Pons (tissue), 1 donor: ENCODE measurements around the gene MEGF6.

Experiments
- DNase-seq: peaks from one replicate; pipeline ENCODE4 v3.0.0-alpha.2; 2016; ENCODE audit warnings: low spot score

Gene MEGF6

DNA sequence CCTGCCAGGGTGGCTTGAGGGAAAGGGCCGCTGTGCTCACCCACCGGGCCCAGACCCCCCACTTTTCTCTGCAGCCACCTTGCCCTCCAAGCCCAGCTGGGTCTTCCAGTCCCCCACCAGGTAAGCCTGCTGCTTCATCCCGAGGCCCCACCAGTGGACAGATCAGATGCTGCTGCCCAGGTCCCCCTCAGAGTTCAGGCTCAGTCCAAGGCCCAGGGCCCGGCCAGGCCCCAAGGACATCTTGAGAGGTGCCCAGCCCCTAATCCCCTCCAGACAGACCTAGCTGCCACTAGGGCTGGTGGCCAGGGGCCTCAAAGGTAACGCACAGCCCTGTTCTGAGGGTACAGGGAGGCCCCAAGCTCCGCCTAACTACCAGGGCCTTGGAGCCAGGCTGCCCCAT is 58.6 kb downstream of the MEGF6 start:
- no peak for DNase-seq

DNA sequence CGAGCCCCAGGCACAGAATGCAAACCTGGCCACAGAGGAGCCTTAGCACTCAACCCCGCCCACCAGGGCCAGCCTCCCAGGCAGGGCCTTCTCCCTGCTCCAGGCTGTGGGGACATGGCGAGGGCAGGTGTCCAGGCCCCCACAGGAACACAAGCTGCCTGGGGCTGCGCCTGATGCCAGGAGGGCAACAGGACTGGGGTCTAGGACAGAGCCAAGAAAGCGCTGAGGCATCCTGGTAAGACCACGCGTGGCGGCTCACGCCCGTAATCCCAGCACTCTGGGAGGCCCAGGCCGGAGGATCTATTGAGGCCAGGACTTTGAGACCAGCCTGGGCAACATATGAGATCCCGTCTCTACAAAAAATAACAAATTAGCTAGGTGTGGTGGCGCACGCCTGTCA is 59.1 kb downstream of the MEGF6 start:
- DNase-seq = no peak

DNA sequence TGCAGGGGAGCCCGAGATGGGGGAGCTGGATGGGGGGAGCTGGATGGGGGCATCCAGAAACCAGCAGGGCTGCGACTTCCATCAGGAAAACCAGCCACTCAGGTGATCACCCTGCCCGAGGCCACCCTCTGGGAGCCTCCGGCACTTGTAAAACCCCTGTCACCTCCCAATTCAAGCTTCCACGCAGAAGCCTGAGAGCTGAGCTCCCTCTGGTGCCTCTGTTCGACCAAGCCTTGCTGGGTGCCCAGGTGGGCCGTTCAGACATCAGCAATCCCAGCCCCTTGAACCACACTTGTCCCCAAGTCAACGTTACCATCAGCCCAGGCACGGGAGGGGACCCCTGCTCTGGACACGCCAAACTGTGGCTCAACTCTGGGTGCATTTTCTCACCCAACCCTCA is 59.6 kb downstream of the MEGF6 start:
- no peak for DNase-seq

DNA sequence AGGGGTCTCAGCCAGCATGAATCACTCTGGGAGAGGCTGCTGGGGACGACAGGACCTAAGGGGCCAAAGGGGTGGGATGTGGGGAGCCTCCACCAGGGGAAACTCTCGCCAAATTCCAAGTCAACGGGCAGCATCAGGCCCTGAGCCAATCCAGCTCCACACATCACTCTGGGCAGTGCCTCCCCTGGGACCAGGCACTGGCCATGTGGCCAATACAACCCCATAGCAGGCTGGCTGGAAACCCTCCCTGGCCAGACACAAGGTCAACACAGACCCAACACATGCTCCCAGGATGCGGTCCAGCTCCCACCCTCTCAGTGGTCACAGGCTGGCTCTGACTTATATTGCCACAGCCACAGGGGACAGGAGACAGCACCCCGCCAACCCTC is 60.0 kb downstream of the MEGF6 start:
- no peak for DNase-seq

DNA sequence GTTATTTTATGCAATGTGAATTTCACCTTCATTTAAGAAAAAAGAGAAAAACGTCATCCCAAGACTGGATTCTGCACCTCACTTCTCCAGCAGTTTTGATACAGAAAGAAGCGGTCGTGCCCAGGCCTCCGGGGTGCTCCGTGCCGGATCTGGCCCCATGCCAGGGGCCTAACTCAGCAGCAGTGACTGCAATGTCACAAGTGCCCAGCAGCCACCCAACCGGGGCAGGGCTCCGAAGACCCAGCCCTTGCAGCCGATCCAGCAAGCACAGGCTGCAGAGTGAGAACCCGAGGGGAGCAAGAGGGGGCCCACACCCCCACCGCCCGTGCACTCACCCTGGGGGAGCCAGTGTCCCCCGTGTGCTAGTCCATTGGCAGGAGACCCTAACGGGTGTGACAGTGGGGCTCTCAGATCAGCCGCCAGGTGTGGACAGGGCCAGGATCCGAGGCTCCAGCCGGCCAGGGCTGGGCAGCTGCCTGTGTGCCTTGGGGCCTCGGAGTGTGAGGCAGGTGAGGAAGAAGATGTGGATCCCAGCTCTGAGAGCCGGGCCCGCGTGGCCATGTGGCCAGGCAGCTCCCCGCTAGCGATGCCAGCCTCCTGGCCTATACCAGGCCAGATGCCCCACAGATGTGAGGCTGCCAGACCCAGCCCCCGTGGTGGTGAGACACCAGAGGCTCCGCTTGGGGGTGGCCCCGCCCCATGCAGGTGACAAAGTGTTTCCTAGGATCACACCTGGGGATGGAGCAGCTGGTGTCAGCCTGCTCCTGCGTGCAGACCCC is 60.6 kb downstream of the MEGF6 start:
- DNase-seq = no peak

DNA sequence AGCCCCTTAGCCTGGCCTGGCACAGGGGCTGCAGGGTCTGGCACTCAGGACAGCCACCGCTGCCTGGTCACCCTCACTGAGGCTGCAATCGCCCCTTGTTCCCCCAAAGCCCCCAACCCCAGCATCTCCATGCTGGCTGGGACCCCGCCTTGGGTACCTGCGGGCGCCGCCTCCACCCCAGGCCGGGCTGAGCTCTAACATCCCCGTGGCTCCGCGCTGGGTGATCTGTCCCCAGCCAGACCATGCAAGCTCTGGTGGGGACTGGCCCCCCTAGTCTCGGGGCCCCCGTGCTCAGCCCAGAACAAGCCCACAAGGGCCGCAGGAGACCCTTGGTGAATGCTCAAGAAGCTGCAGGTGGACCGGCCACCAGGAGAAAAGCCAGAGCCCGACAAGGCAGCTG is 62.4 kb downstream of the MEGF6 start:
- DNase-seq = no peak

DNA sequence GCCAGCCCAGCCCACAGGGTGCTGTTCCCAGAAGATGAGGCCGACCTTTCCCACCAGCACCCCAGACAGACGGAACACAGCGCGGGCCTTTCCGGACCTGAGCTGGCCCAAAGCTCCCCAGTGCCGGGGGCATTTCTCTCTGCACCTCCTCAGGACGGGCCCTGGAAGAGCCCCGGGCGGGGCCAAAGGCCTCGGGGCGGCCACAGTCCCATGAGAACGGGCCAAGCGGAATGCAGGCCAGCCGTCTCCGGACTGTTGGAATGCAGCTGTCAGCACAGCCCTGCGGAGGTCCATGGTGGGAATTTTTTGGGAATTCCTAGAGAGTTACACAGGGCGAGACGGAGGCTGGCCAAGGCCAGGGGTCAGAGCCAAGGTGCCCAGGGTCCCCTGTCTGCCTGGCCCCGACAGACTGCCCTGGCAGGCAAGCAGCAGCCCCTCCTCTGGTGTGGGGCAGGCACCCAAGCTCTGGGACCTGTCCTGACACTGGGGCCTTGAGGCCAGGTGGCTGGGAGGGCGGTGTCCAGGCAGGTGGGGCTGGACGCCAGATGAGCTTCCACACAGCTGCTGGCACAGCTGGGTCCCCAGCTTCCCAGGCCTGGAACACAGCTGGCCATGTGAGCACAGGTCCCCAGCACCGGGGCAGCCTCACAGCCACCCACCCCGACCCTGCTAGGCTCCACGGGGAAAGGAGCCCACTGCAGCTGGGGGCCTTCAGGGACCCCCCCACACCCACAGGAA is 63.0 kb downstream of the MEGF6 start:
- no peak for DNase-seq

DNA sequence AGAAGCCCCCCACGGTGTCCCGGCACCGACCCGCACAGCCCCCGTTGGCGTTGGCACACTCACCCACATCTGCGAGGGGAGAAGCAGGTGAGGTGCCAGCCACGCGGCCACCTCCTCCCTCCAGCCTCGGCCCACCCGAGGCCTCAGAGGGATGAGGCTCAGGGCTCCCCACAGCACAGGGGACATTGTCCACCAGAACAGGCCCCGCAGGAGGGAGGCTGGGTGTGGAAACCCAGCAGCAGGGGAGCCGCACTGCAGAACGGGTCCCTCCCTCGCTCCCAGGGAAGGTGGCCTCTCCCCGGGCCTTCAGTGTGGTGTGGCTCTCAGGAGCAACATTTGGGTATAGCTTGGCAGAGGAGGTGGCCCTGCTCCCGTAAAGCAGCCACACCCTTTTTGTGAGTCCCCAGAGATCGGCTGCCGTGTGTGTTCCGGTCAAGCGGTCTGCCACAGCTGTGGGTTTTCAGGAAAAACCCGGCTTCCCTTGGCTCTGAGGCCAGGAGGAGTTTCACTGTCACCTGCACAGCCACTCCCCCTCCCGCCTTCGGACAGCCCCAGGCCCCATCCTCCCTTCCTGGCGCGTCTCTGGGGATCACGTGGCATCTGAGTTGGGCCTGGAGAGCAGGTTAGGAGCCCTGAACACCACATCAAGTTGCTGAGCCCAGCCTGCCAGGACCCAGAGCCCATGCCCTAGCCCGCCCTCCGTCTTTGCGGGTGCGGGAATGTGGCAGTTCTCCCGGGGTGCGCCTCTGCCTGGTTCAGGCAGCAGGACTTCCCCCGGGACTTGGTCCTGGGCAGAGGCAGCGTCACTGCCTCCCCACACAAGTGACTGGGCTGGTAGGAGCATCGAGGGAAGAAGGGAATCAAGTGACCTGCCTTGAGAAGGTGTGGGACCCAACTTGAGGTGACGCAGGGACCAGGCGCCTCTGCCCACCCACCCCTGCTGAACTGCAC is 64.0 kb downstream of the MEGF6 start:
- DNase-seq = no peak

DNA sequence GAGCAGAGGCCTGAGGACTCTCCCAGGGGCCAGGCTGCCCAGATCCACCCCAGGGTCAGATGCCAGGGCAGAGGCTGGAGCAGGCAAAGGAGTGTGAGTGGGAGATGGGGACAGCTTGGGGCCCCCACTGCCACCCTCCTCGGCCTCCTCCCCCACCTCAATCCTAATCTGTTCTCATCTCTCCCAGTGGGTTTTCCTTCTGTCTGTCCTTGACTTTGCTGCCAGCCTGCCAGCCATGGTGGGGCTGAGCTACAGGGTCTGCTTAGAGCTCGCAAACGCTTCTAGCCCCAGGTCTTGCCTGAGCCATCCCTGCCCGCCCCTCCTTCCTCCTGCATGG is 65.3 kb downstream of the MEGF6 start:
- DNase-seq = no peak

DNA sequence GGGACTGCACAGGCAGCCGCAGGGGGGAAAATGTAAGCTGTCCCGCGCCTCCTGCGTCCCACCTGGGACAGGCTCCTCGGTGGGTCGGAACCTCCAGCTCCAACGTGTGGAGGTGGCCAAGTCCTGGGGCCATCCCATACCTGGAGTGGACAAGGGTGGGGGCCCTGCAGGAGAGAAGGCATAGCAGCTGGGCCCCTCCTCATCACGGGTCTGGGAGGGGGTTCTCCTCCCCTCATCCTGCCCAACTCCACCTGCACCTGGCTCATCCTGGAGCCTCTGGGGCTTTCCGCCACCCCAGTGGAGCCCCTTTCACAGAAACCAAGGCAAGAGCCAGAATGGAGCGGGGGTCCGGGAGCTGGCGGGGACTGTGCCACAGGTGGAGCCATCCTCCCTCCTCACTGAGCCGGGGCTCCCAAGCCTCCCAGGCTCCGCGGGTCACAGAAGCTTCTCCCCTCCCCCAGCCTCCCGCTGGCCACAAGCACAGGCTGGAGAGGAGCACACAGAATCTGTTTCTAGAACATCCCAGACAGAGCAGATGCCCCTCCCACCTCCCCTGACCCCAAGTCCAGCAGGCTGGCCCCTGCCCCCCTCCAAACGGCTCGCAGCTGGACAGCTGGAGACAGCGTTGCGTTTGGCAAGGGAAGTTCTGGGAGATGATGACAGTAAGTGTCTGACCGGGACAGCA is 65.8 kb downstream of the MEGF6 start:
- no peak for DNase-seq

DNA sequence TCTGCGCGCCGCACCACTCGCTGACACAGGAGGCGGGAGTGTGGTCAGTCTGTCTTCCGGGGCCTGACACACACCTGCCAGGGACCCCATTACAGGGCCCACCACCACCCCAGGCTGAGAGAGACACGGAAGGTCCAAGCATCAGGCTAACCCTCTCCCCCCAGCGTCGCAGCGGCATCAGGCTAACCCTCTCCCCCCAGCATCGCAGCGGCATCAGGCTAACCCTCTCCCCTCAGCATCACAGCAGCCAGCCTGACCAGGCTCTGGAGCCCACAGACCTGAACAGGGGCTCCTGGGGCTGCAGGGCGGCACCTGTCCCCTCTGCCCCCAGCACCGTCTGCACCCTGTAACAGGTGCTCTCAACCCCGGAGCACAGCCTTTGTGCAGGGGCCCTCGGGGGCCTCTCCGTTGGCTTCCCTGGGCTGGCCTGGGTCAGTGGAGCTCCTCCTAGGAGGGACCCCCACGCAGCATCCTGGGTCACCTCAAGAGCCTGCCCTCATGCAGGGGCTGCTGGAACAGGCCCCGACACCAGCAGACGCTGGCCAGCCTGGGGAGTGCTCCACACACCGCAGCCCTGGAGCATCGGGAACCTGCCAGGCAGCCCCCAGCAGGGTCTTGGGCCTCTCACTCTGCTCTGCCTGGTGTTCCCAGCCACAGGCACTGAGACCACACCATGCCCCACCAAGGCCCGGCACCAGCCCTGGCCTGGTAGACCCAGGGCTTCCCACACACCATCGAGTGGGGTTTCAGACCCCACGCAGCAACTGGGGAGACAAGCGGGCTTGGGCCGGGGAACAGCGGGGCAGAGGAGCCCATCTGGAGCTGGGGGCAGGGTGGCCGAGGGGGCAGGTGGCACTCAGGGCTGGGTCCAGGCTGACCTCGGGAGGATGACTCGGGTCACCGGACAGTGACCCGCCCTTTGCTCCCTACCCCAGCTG is 67.0 kb downstream of the MEGF6 start:
- DNase-seq = no peak

DNA sequence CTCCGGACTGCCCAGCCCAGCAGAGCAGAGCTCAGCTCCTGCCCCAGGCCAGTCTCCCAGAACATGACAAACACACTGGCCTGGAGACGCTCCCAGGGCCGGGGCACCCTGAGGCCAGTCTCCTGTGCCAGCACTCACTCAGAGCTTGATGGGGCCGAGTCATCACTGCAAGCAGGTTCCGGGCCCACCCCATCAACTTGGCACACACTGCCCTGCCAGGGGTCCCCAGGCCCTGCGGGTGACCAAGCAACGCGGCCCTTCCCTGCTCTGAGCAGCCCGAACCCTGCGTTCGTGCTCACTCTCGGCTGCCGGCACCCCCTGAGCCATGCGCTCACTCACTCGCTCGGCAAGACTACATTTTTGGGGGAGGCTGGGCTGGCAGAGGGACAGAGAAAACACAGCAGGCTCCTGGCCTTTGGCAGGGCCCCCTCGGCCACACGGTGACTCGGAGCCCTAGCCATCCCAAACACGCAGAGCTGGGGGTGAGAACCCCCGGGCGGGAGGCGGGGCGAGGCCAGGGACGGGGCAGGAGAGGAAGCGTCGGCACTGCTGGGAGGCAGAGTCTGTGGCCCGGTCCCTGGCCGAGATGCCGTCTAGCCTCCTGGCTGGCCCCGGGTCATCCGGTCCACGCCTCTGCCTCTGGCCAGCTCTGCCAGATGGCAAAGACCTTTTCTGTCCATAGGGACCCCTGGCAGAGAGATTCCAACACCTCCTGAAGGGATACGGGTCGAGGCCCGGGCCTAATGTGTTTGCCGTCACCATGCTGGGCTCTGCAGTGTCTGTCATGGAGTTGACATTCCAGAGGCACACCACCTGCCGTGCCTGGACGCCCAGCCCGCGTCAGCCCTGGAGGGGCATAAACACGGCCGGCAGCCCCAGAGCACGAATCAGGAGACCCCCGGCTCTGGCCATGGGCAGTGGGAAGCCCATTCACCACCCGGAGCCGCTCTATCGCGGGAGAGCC is 68.0 kb downstream of the MEGF6 start:
- no peak for DNase-seq

DNA sequence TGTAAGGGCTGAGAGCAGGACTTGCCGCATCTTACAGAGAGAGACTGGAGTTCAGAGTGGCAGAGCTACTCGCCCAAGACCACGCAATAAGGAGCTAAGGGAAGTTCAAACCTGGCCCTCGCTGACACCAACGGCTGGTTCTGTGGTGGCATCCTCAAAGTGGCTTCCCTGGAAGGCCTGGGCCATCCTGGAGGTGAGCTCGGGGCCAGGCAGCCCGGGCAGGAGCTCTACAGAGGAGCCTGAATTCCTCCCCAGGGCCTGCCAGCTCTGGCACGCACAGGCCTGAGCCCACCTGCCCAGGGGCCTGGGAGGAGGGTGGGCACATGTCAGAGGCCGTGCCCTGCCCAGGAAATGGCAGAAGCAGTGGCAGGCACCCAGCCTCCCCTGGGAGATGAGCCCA is 68.6 kb downstream of the MEGF6 start:
- no peak for DNase-seq

DNA sequence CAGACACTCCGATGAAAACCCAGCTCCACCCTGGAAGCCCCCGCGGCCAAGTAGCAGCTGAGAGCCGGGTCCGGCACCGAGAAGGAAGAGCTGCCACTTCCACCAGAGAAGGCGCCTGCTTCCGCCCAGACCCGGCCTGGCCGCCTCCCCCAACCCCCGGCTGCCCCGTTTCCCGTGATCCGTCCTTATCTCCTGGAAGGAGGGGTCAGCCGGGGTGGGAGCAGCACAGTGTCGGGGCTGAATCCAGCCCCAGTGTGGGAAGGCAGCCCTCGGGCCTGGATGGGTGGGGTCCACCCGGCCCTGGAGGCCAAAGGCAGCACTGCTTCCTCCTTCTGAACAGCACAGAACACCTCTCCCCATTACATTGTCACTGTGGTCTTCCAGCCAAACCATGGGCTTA is 69.4 kb downstream of the MEGF6 start:
- DNase-seq = no peak

DNA sequence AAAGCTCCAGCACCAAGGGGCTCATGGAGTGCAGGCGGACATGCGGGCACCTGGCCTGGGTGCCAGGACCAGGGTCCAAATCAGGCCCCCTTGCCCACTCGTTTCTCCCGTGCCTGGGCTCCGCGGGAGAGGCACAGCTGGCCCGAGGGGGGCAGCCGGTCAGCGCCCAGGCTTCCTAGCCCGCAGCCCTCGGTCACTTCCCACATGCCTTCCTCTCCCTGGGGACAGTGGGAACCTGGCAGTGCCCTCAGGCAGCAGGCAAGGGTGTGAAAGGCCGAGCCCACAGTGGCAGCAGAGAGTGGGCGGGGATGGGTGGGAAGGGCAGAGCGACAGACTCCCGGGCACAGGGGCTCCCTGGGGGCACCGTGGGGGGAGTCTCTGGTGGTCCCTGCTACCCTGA is 69.8 kb downstream of the MEGF6 start:
- no peak for DNase-seq

DNA sequence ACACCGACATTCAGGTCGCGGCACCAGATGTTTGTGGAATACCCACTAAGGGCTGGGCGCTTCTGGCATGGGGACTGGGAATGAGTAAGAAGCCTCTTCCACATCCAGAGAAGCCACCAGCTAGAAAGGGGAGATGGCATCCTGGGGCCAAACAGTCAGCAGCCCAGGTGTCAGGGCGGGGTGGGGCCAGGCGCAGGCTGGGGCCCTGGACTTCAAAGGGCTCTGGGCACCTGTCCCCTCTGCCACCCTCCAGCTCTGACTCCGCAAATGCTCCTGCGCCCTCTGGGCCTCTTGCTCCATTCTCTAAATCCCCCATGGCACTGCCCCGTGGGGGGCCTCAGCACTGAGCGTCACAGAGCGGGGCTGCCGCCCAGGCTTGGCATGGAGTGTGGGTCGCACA is 70.4 kb downstream of the MEGF6 start:
- no peak for DNase-seq

DNA sequence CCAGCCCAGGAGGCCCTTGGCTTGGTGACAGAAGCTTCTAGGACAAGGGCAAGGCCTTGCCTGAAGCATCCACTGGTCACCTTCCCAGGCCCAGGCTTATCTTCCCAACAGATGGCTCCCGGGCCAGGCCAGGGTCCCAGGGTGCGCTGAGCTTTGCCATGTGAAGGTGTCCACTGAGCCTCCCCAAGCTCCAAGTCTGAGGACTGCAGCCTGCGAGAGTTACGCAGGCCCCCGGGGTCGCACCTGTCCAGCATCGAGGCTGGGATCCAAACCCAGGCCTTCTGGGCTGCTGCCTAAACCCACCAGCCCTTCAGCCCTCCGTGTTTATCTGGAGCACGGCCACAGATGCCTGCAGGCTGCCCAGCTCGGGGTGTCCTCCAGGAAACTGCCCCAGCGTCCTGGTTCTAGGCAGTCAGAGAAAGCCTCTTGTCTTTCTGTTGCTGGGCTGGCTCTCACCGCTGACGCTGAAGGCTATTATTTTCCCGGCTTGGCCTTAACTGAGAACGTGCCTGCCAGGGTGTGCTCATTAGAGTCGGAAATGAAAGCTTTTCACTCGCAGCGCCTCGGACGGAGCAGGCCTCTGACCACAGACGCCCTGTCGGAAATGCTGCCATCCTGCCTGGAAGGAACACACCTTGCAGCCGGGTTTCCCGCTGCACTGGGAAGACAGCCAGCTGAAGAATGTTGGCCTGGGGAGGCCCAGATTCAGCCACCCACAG is 71.4 kb downstream of the MEGF6 start:
- DNase-seq = peak; percentile 24

DNA sequence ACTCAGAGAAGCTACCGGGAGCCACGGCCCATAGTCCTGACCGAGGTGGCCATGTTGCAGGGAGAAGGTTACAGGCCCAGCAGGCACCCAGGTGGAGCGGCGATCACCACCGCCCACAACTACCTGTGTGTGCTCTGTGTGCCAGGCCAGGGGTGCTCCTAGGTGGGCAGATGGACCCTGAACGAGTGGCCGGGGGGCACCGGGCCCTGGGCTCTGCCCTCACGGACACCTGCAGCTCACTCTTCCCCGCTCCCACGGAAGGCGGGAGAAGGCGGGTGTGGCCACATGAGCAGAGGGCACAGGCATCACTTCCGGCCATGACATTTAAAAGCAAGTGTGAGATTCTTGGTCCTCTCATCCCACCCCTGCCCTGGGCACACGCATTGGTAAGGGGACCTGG is 73.9 kb downstream of the MEGF6 start:
- no peak for DNase-seq
